Aorta (tissue), 5 donors: ENCODE data around the gene ADNP. TPM values are rescaled to one million over a fixed set of nuclear protein-coding genes. Genes with fewer than 3 reads are reported as not detected.

Source experiments
- ATAC-seq: fragments of 200-7000 bp; cut with Tn5 transposase; one replicate; pipeline ENCODE4 v1.9.1; 2022; ENCODE audit warnings: moderate library complexity; ENCODE audit not compliant: low FRiP score
- DNase-seq, 2 donors: peaks; one replicate each; pipeline ENCODE4 v3.0.0-alpha.2; 2020
- H3K27ac ChIP-seq, 2 donors: one replicate each; pipeline ENCODE4 v1.5.1; 2013; ENCODE audit warnings: low read length in 2 of 2, mild to moderate bottlenecking in 2 of 2, moderate library complexity in 2 of 2, control low read depth in 1 of 2, inconsistent platforms in 1 of 2, low read depth in 1 of 2
- H3K27me3 ChIP-seq, 2 donors: one replicate each; pipeline ENCODE4 v1.6.1; 2013; ENCODE audit warnings: control low read depth in 1 of 2, low read length in 1 of 2, mild to moderate bottlenecking in 1 of 2, moderate library complexity in 1 of 2; ENCODE audit not compliant: insufficient read depth in 2 of 2, control insufficient read depth in 1 of 2
- H3K36me3 ChIP-seq, 2 donors: one replicate each; pipeline ENCODE4 v1.6.1; 2013; ENCODE audit warnings: control low read depth in 1 of 2, low read length in 1 of 2, mild to moderate bottlenecking in 1 of 2; ENCODE audit not compliant: insufficient read depth in 2 of 2, control insufficient read depth in 1 of 2
- H3K4me1 ChIP-seq, 2 donors: one replicate each; pipeline ENCODE4 v1.6.1; 2013; ENCODE audit warnings: low read length in 2 of 2, control low read depth in 1 of 2, mild to moderate bottlenecking in 1 of 2, moderate library complexity in 1 of 2; ENCODE audit not compliant: insufficient read depth in 2 of 2, control insufficient read depth in 1 of 2
- H3K4me3 ChIP-seq, 2 donors: one replicate each; pipeline ENCODE4 v1.5.1; 2013; ENCODE audit warnings: low read length in 2 of 2, control low read depth in 1 of 2, mild to moderate bottlenecking in 1 of 2
- H3K9me3 ChIP-seq: one replicate; pipeline ENCODE4 v1.6.1; 2013; ENCODE audit warnings: mild to moderate bottlenecking, low read length; ENCODE audit not compliant: control insufficient read depth
- WGBS, 2 donors: extraction: QIAGEN DNeasy Blood & Tissue Kit; methylation state at CpG; one replicate each; pipeline ENCODE4 v1.1.7; 2013; 5-methylcytosine and 5-hydroxymethylcytosine counted together
- intact Hi-C, 2 donors: fragments of 100-400 bp; cut with DNase I; formaldehyde crosslinking; loops; one replicate each; pipeline versions ENCODE4 v1.14.2 to v1.15.0; 2022
- polyA plus RNA-seq, 2 donors: library from polyadenylated mRNA; stranded (reverse); fragments of 200-250 nt; gene quantifications; one replicate each; pipeline ENCODE4 v1.2.3, GENCODE V29; 2013
- total RNA-seq, 2 donors: library from RNA; stranded (reverse); fragmentation: NEBNext Ultra II Directional; extraction: Animal tissue kit (Norgen Biotek cat#: 25700); gene quantifications; one replicate each; pipeline ENCODE4 v1.2.1, GENCODE V29; 2021
- donor health status: healthy with polysubstance abuse.
- donor health status: Bipolar disorder and iron deficiency.
- donor health status: DM: no; HTN: no; CAD: no.
- donor health status: DM: no; HTN: no; CAD: no.
- donor health status: DM: yes; HTN: yes; CAD: no.

The ADNP gene
- total and polyA plus RNA-seq, 4 donors = 9.4 to 61.4 (median 39.0) TPM

- intact Hi-C loops = no loop called here
- H3K27me3 ChIP-seq = no peaks in the 10 kb centered on the region
- H3K27ac ChIP-seq = no peak overlapping the region
- H3K4me3 ChIP-seq = no peak overlapping the region
- H3K9me3 ChIP-seq = no peaks in the 10 kb centered on the region
- no peaks in the 10 kb centered on the region for H3K4me1 ChIP-seq
- DNase-seq (no peak), ATAC-seq (no peak)
- H3K36me3 ChIP-seq = no peaks in the 10 kb centered on the region
- WGBS, 2 donors = 90 to 92% methylated on average over 6 of the region's 6 CpGs
Measured at GRCh38 chr20:50865114-50865513, 66.1 kb downstream of the ADNP start.

DNA sequence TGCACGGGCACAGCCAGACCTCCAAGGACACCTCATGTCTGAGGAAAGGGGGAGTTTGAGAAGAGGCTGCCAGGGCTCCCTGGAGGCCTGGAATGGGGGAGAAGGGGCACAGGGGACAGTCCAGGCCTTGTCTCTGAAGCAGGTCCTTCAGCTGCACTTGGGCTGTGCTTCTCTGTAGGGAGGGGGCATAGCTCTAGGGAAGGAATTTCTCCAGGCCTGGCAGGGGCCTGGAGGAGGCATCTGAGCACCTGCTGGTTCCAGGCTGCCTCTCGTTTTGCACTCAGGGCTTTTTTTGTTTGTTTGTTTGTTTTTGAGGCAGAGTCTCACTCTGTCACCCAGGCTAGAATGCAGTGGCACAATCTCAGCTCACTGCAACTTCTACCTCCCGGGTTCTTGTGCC lies 68.7 kb downstream of the ADNP start:
- DNase-seq (no peak), ATAC-seq (no peak)
- 70 to 74% methylated on average over 3 of the region's 3 CpGs for WGBS, 2 donors
- H3K4me1 ChIP-seq = no peaks in the 10 kb centered on the region
- no peak overlapping the region for H3K4me3 ChIP-seq
- no peak overlapping the region for H3K27ac ChIP-seq
- H3K36me3 ChIP-seq = no peaks in the 10 kb centered on the region
- no peaks in the 10 kb centered on the region for H3K9me3 ChIP-seq
- no peaks in the 10 kb centered on the region for H3K27me3 ChIP-seq
- intact Hi-C loops = no loop called here

DNA sequence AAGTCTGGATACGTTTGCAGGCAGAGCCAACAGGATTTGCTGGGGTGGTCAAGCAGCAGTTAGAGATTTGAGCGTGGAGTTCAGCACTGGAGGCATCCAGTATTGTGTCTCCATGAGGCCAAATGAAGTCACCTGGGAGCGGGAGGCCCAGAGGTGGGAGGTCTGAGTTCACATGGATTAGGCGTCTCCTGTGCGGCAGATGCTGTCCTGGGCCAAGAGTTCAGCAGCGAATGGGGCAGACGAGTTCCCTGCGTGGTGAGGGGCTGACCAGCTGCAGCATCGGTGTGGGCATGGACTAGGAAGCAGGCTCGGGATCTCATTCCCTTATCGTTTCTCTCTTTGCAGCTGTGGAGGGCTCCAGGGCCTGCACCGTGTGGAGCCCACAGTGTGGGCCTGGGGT lies 70.2 kb downstream of the ADNP start:
- no peak overlapping the region for H3K27ac ChIP-seq
- H3K27me3 ChIP-seq = no peaks in the 10 kb centered on the region
- 88 to 92% methylated on average over 12 of the region's 12 CpGs for whole genome bisulfite sequencing, 2 donors
- intact Hi-C loops = no loop called here
- no peaks in the 10 kb centered on the region for H3K36me3 ChIP-seq
- no peak for DNase-seq
- ATAC-seq = no peak
- H3K4me1 ChIP-seq = no peaks in the 10 kb centered on the region
- no peaks in the 10 kb centered on the region for H3K9me3 ChIP-seq
- H3K4me3 ChIP-seq = no peak overlapping the region

DNA sequence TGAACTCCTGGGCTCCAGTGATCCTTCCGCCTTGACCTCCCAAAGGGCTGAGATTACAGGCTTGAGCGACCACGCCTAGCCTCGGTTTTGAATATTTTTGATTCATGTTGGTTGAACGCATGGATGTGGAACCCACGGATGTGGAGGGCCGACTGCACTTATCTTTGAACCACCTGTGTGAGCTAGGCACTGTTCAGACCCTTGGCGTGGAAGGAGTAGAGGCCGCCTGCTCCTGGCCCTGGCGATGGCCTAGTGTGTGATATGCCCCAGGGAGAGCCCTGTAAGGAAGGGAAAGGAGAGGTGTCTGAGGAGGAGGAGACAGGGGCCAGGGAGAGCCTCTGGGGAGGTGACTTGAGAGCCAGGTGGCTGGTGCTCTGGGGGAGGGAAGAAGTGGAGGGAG lies 72.1 kb downstream of the ADNP start:
- H3K36me3 ChIP-seq = no peaks in the 10 kb centered on the region
- no peak for DNase-seq
- 94 to 95% methylated on average over 10 of the region's 10 CpGs for WGBS, 2 donors
- H3K27me3 ChIP-seq = no peaks in the 10 kb centered on the region
- H3K27ac ChIP-seq = no peak overlapping the region
- intact Hi-C loops = no loop called here
- no peak overlapping the region for H3K4me3 ChIP-seq
- H3K4me1 ChIP-seq = no peaks in the 10 kb centered on the region
- ATAC-seq = no peak
- H3K9me3 ChIP-seq = no peaks in the 10 kb centered on the region

DNA sequence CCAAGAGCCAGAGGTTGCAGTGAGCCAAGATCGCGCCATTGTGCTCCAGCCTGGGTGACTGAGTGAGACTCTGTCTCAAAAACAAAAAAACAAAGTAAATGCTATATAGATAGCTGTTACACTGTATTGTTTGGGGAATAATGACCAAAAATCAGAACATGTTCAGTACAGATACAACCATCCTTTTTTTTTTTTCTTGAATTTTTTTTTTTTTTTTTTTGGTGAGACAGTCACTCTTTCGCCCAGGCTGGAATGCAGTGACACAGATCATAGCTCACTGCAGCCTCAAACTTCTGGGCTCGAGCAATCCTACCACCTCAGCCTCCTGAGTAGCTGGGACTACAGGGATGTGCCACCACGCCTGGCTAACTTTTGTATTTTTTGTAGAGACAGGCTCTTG lies 72.7 kb downstream of the ADNP start:
- DNase-seq (no peak), ATAC-seq (no peak)
- H3K4me1 ChIP-seq = no peaks in the 10 kb centered on the region
- H3K4me3 ChIP-seq = no peak overlapping the region
- whole genome bisulfite sequencing, 2 donors = 93% methylated on average over 5 of the region's 5 CpGs
- no peaks in the 10 kb centered on the region for H3K27me3 ChIP-seq
- intact Hi-C loops = no loop called here
- H3K27ac ChIP-seq = no peak overlapping the region
- no peaks in the 10 kb centered on the region for H3K9me3 ChIP-seq
- no peaks in the 10 kb centered on the region for H3K36me3 ChIP-seq

DNA sequence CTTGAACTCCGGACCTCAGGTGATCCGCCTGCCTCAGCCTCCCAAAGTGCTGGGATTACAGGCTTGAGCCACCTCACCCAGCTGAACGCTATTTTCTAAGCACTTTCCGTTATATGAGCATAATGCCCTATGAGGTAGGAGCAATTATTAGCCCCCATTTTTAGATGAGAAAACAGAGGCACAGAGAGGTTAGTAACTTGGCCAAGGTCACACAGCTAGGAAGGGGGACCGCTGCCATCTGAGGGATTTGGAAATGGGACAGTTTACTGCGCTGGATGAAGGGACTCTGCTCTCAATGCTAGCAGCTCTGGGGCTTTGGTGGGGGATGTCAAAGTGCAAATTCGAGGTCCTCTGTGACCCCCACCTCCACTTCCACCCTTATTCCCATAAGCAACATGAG lies 73.9 kb downstream of the ADNP start:
- Histone ChIP-seq H3K4me3 (no peak overlapping the region), H3K4me1 (no peaks in the 10 kb centered on the region), H3K27ac (no peak overlapping the region), H3K9me3 (no peaks in the 10 kb centered on the region), H3K27me3 (no peaks in the 10 kb centered on the region), H3K36me3 (no peaks in the 10 kb centered on the region)
- WGBS, 2 donors = 93 to 97% methylated on average over 7 of the region's 7 CpGs
- DNase-seq (no peak), ATAC-seq (no peak)
- intact Hi-C loops = no loop called here

DNA sequence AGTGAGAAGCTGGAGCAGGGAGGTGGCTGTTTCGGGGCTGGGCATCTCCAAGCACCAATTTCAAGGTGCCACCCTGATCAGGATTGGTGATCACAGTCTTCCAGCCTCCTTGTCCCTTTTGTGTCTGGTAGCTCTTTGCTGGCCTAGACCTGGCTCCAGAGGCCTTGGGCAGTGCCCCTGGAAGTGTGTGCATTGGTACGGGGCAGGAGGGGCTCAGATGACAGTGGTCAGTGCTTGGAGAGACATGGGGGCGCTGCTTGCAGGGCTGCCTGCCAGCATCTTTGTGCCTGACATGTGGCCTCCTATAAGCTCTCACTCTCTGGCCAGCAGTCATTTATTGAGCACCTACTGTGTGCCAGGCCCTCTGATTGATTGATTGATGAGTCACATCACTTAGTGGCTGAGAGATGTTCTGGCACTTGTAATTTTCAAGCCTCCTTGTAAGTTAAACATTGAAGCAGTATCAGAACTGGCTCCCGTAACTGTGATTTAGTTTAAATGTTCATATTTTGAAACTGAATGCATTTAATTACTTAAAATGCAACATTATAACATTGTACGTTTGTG lies 74.7 kb downstream of the ADNP start:
- H3K27me3 ChIP-seq = no peaks in the 10 kb centered on the region
- no peaks in the 10 kb centered on the region for H3K4me1 ChIP-seq
- 85 to 90% methylated on average over 5 of the region's 5 CpGs for WGBS, 2 donors
- intact Hi-C loops = no loop called here
- H3K27ac ChIP-seq = no peak overlapping the region
- ATAC-seq = no peak
- H3K9me3 ChIP-seq = no peaks in the 10 kb centered on the region
- no peak overlapping the region for H3K4me3 ChIP-seq
- no peak for DNase-seq
- H3K36me3 ChIP-seq = no peaks in the 10 kb centered on the region

- intact Hi-C loops = no loop called here
- Histone ChIP-seq H3K36me3 (no peaks in the 10 kb centered on the region), H3K27ac (no peak overlapping the region), H3K4me3 (no peak overlapping the region), H3K27me3 (no peaks in the 10 kb centered on the region), H3K9me3 (no peaks in the 10 kb centered on the region), H3K4me1 (no peaks in the 10 kb centered on the region)
- WGBS, 2 donors = 71 to 75% methylated on average over 23 of the region's 23 CpGs
- no peak for ATAC-seq
- DNase-seq = no peak
Measured at GRCh38 chr20:50855498-50856474, 75.5 kb downstream of the ADNP start.
